ENCODE measurements around the gene CDKN2B.

CDKN2B gene

DNA sequence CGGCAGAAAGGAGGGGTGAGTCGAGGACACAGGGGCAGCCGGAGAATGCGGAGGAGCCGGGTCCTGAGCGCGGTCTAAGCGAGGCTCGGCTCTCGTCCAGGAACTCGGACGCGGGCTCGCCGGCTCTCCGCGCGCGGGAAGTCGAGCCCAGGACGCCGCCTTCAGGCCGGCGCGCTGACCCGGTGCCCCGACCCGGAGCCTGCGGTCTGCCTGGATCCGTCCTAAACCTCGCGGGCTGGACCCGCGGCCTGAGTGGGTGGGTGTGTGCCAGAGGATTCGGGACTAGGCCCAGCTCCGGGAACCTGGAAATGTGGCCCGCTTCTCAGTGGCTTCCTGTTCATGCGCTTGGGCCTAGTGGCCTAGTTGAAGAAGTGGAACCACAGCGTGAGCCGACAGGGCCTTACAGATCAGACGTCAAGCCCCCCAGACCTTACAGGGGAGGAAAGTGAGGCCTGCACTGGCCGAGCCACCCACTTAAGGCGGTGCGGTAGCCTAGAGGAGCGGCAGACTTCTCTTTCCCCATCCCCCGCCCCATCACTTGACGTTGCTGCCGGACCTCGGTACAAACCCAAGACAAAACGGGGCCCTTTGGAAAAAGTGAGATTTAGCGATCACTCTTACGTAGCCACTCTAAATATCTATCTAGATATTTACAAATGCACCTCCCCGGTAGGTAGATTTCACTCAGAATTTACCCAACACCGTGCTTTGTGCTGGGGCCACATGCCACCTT is 13.3 kb downstream of the CDKN2B start:
- CTCF ChIA-PET = interaction anchor here (1.8 to 2.9 kb wide), 2 partner anchors 12 to 182 kb away, joined by 4 to 15 read pairs; partner anchors contain the start of gene CDKN2B
- no peaks in the 10 kb centered on the region for H3K36me3 ChIP-seq (ENCODE audit: control insufficient read depth in 4 of 4, insufficient read depth in 4 of 4, low read length in 3 of 4)
- H3K9me3 ChIP-seq (ENCODE audit: control extremely low read depth in 1 of 5, control insufficient read depth in 4 of 5, insufficient read depth in 2 of 5, low read depth in 1 of 5, low read length in 4 of 5) = no peaks in the 10 kb centered on the region
- 3% methylated on average over 47 of the region's 54 CpGs for WGBS (ENCODE audit: insufficient coverage)
- POLR2A ChIA-PET = no interaction called here
- H3K4me3 ChIP-seq (ENCODE audit: control insufficient read depth in 1 of 7, extremely low read depth in 1 of 7, insufficient read depth in 4 of 7, low read depth in 2 of 7, low read length in 6 of 7) = peak overlapping the region; percentile 57 to 91 (median 80)
- H3K4me1 ChIP-seq (ENCODE audit: control extremely low read depth in 1 of 4, control insufficient read depth in 4 of 4, insufficient read depth in 4 of 4, low read length in 3 of 4) = peaks cover 0 to 20% (median 19%) of the 10 kb centered on the region in 4 experiments
- no peak overlapping the region for H3K27ac ChIP-seq (ENCODE audit: insufficient read depth in 1 of 2, low read depth in 1 of 2, low read length in 2 of 2, poor library complexity in 1 of 2, severe bottlenecking in 2 of 2)
- H3K27me3 ChIP-seq (replicated peaks in 2 of 5; ENCODE audit: control insufficient read depth in 4 of 5, insufficient read depth in 5 of 5, low read length in 4 of 5) = peaks cover 25 to 86% (median 57%) of the 10 kb centered on the region in 5 experiments
- peak in 2 of 3 donors; percentile 46 to 51 for DNase-seq

DNA sequence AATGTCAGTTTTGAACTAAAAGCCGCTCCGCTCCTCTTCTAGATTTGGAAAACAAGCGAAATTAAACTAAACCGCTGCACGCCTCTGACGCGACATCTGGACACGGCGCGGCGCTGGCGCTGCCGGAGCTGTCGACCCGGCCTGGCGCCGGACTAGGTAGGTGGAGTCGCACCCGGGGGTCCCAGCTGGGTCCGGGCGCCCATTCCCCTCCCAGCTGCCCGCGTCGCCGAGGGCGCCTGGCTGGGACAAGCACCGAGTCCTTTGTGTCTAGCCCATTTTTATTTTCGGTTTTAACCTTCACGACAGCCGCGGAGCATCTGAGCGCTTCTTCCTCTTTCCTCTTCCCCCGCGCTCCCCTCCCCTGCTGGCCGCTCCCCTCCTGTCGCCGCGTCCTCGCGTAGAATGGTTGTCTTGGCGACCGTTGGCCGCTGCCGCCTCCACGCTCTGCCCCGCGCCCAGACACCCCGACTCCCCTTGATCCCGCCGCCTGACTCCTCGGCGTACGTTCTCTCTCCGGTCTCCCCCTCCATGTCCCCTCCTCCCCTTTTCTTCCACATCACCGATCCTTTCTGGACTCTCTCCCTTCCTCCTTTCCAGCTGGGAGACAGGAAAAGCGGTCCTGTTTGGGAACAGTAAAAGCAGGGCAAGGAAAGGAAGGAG is 14.0 kb downstream of the CDKN2B start:
- POLR2A ChIA-PET = no interaction called here
- Histone ChIP-seq H3K4me3 (ENCODE audit: control insufficient read depth in 1 of 7, extremely low read depth in 1 of 7, insufficient read depth in 4 of 7, low read depth in 2 of 7, low read length in 6 of 7) (peak overlapping the region; percentile 57 to 91 (median 80)), H3K36me3 (ENCODE audit: control insufficient read depth in 4 of 4, insufficient read depth in 4 of 4, low read length in 3 of 4) (no peaks in the 10 kb centered on the region), H3K9me3 (ENCODE audit: control extremely low read depth in 1 of 5, control insufficient read depth in 4 of 5, insufficient read depth in 2 of 5, low read depth in 1 of 5, low read length in 4 of 5) (peaks cover 0 to 1% (median 0%) of the 10 kb centered on the region in 5 experiments), H3K4me1 (ENCODE audit: control extremely low read depth in 1 of 4, control insufficient read depth in 4 of 4, insufficient read depth in 4 of 4, low read length in 3 of 4) (peaks cover 0 to 20% (median 19%) of the 10 kb centered on the region in 4 experiments), H3K27me3 (replicated peaks in 2 of 5; ENCODE audit: control insufficient read depth in 4 of 5, insufficient read depth in 5 of 5, low read length in 4 of 5) (peaks cover 25 to 86% (median 56%) of the 10 kb centered on the region in 5 experiments), H3K27ac (ENCODE audit: insufficient read depth in 1 of 2, low read depth in 1 of 2, low read length in 2 of 2, poor library complexity in 1 of 2, severe bottlenecking in 2 of 2) (no peak overlapping the region)
- CTCF ChIA-PET = interaction anchor here (1.5 to 1.8 kb wide), 2 partner anchors 124 to 181 kb away, joined by 3 to 4 read pairs; no protein-coding TSS in a partner anchor
- WGBS (ENCODE audit: insufficient coverage) = under 1% methylated on average over 54 of the region's 56 CpGs
- DNase-seq = peak; percentile 85 to 95 (median 94)

DNA sequence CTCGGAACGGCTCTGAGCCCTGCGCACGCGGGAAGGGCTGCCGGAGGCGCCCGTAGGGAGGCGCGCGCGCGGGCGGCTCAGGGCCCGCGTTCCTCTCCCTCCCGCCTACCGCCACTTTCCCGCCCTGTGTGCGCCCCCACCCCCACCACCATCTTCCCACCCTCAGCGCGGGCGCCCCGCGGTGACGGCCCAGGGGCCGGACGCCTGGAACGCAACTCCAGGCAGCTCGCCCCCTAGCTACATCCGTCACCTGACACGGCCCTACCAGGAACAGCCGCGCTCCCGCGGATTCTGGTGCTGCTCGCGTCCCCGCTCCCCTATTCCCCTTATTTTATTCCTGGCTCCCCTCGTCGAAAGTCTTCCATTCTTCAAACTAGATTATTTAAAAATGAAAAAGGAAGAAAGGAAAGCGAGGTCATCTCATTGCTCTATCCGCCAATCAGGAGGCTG is 14.5 kb downstream of the CDKN2B start, which contains the start of gene CDKN2B-AS1:
TSS of gene CDKN2B-AS1 (plus strand) at position 236 of the 450 bp plus-strand sequence.
- Histone ChIP-seq H3K9me3 (ENCODE audit: control extremely low read depth in 1 of 5, control insufficient read depth in 4 of 5, insufficient read depth in 2 of 5, low read depth in 1 of 5, low read length in 4 of 5) (peaks cover 0 to 5% (median 4%) of the 10 kb centered on the region in 5 experiments), H3K27ac (ENCODE audit: insufficient read depth in 1 of 2, low read depth in 1 of 2, low read length in 2 of 2, poor library complexity in 1 of 2, severe bottlenecking in 2 of 2) (no peak within 1 kb of the TSS), H3K4me1 (ENCODE audit: control extremely low read depth in 1 of 4, control insufficient read depth in 4 of 4, insufficient read depth in 4 of 4, low read length in 3 of 4) (peaks cover 0 to 20% (median 19%) of the 10 kb centered on the region in 4 experiments), H3K4me3 (ENCODE audit: control insufficient read depth in 1 of 7, extremely low read depth in 1 of 7, insufficient read depth in 4 of 7, low read depth in 2 of 7, low read length in 6 of 7) (peak within 1 kb of the TSS; percentile 57 to 91 (median 80)), H3K27me3 (replicated peaks in 2 of 5; ENCODE audit: control insufficient read depth in 4 of 5, insufficient read depth in 5 of 5, low read length in 4 of 5) (peaks cover 27 to 86% (median 59%) of the 10 kb centered on the region in 5 experiments), H3K36me3 (ENCODE audit: control insufficient read depth in 4 of 4, insufficient read depth in 4 of 4, low read length in 3 of 4) (no peaks in the 10 kb centered on the region)
- ChIA-PET CTCF (interaction anchor here (0.9 to 3.1 kb wide), 4 partner anchors 25 to 180 kb away, joined by 3 to 10 read pairs (median 4); no protein-coding TSS in a partner anchor), POLR2A (no interaction called here)
- 0% methylated on average over 3 of the region's 43 CpGs for WGBS (ENCODE audit: insufficient coverage)
- no peak for DNase-seq

DNA sequence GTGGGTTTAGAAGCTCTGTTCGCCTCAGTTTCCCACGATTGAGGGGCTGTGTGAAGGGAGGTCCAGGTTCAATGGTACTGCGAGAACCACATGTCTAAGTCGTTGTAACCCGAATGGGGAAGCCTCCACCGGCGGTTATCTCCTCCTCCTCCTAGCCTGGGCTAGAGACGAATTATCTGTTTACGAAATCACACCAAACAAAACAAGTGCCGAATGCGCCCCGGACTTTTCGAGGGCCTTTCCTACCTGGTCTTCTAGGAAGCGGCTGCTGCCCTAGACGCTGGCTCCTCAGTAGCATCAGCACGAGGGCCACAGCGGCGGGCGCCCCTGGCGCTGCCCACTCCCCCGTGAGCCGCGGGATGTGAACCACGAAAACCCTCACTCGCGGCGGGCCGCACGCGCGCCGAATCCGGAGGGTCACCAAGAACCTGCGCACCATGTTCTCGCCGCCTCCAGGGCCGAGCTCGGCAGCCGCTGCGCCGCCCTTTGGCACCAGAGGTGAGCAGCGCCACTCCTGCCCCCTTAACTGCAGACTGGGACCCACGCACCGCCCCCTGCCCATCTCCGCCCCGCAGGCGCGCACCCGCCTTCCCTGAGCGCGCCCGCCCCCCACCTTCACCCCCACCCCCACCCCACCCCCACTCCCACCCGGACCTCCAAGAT is 15.1 kb downstream of the CDKN2B start, which contains the start of gene CDKN2A:
TSS of gene CDKN2A (minus strand) at position 500 of the 663 bp plus-strand sequence.
- POLR2A ChIA-PET = no interaction called here
- peaks cover 0 to 20% (median 19%) of the 10 kb centered on the region in 4 experiments for H3K4me1 ChIP-seq (ENCODE audit: control extremely low read depth in 1 of 4, control insufficient read depth in 4 of 4, insufficient read depth in 4 of 4, low read length in 3 of 4)
- H3K4me3 ChIP-seq (ENCODE audit: control insufficient read depth in 1 of 7, extremely low read depth in 1 of 7, insufficient read depth in 4 of 7, low read depth in 2 of 7, low read length in 6 of 7) = peak within 1 kb of the TSS; percentile 57 to 91 (median 80)
- H3K27me3 ChIP-seq (replicated peaks in 2 of 5; ENCODE audit: control insufficient read depth in 4 of 5, insufficient read depth in 5 of 5, low read length in 4 of 5) = peaks cover 31 to 87% (median 63%) of the 10 kb centered on the region in 5 experiments
- 3% methylated on average over 26 of the region's 53 CpGs for WGBS (ENCODE audit: insufficient coverage)
- CTCF ChIA-PET = interaction anchor here (0.9 to 3.1 kb wide), 4 partner anchors 25 to 180 kb away, joined by 3 to 10 read pairs (median 4); no protein-coding TSS in a partner anchor
- no peaks in the 10 kb centered on the region for H3K36me3 ChIP-seq (ENCODE audit: control insufficient read depth in 4 of 4, insufficient read depth in 4 of 4, low read length in 3 of 4)
- no peak within 1 kb of the TSS for H3K27ac ChIP-seq (ENCODE audit: insufficient read depth in 1 of 2, low read depth in 1 of 2, low read length in 2 of 2, poor library complexity in 1 of 2, severe bottlenecking in 2 of 2)
- no peak for DNase-seq
- peaks cover 0 to 8% (median 6%) of the 10 kb centered on the region in 5 experiments for H3K9me3 ChIP-seq (ENCODE audit: control extremely low read depth in 1 of 5, control insufficient read depth in 4 of 5, insufficient read depth in 2 of 5, low read depth in 1 of 5, low read length in 4 of 5)

DNA sequence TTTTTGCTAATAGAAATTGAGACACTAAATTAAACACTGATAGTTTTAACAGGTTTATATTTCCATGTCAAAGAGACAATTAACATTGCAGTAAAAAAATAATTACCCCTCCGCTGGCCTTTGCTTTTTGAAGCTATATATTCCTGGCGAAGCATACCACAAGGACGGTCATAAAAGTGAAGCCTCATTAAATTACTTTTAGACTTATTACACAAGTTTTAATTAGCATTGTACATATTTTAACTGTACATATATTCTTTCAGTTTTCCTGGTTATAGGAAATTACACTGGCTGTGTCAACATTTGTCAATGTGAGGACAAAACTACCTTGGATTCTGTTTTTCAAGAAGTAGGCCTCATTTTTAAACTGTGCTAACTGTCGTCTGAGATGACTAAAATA is 16.1 kb downstream of the CDKN2B start:
- no peak overlapping the region for H3K27ac ChIP-seq (ENCODE audit: insufficient read depth in 1 of 2, low read depth in 1 of 2, low read length in 2 of 2, poor library complexity in 1 of 2, severe bottlenecking in 2 of 2)
- CTCF ChIA-PET = interaction anchor here (0.8 to 3.1 kb wide), 2 partner anchors 18 to 24 kb away, joined by 6 to 10 read pairs; no protein-coding TSS in a partner anchor

DNA sequence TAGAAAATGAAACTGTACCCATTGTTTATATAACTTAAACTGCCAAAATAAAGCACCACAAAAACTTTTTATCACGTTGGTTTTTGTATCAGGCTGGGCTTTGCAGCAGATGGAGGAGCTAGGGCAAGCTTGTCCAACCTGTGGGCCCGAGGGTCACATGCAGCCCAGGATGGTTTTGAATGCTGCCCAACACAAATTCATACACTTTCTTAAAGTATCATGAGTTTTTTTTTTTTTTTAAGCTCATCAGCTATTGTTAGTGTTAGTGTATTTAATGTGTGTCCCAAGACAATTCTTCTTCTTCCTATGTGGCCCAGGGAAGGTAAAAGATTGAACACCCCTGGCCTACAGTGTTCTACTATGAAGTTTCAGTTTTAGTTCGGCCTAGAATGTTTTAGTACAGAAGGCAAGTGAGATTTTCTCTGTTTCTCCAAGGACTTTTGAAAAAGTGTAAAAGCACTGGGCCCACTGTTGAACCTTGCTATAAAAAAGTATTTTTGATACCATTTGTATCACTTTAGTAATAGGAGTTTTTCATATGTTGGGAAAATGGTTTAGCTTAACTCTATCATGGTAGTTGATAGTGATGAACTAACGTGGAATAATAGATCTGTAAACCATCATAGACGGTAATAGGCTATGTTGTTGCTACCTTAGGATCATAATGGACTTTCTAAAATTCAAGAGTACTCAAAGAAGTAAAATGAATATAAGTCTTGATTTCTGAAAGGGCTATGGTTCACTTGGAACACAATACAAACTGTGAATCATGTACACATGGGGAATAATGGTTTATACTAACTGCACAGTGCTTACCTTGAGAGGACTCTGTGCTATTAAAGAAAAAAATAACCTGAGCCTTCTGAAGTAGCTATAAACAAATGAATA is 17.8 kb downstream of the CDKN2B start:
- Histone ChIP-seq H3K36me3 (ENCODE audit: control insufficient read depth in 4 of 4, insufficient read depth in 4 of 4, low read length in 3 of 4) (no peaks in the 10 kb centered on the region), H3K4me1 (ENCODE audit: control extremely low read depth in 1 of 4, control insufficient read depth in 4 of 4, insufficient read depth in 4 of 4, low read length in 3 of 4) (peaks cover 0 to 20% (median 19%) of the 10 kb centered on the region in 4 experiments), H3K4me3 (ENCODE audit: control insufficient read depth in 1 of 7, extremely low read depth in 1 of 7, insufficient read depth in 4 of 7, low read depth in 2 of 7, low read length in 6 of 7) (no peak overlapping the region), H3K9me3 (ENCODE audit: control extremely low read depth in 1 of 5, control insufficient read depth in 4 of 5, insufficient read depth in 2 of 5, low read depth in 1 of 5, low read length in 4 of 5) (peaks cover 1 to 8% (median 6%) of the 10 kb centered on the region in 5 experiments), H3K27ac (ENCODE audit: insufficient read depth in 1 of 2, low read depth in 1 of 2, low read length in 2 of 2, poor library complexity in 1 of 2, severe bottlenecking in 2 of 2) (no peak overlapping the region), H3K27me3 (replicated peaks in 2 of 5; ENCODE audit: control insufficient read depth in 4 of 5, insufficient read depth in 5 of 5, low read length in 4 of 5) (peaks cover 23 to 87% (median 51%) of the 10 kb centered on the region in 5 experiments)
- POLR2A ChIA-PET = no interaction called here
- CTCF ChIA-PET = interaction anchor here (0.9 to 3.1 kb wide), 3 partner anchors 20 to 56 kb away, joined by 3 to 10 read pairs (median 3); no protein-coding TSS in a partner anchor
- WGBS (ENCODE audit: insufficient coverage) = 40% methylated on average over 2 of the region's 5 CpGs
- no peak for DNase-seq

More for the DNA sequence above, 16.1 kb downstream of the CDKN2B start:
- Histone ChIP-seq H3K9me3 (ENCODE audit: control extremely low read depth in 1 of 5, control insufficient read depth in 4 of 5, insufficient read depth in 2 of 5, low read depth in 1 of 5, low read length in 4 of 5) (peaks cover 1 to 8% (median 6%) of the 10 kb centered on the region in 5 experiments), H3K4me1 (ENCODE audit: control extremely low read depth in 1 of 4, control insufficient read depth in 4 of 4, insufficient read depth in 4 of 4, low read length in 3 of 4) (peaks cover 0 to 20% (median 19%) of the 10 kb centered on the region in 4 experiments), H3K4me3 (ENCODE audit: control insufficient read depth in 1 of 7, extremely low read depth in 1 of 7, insufficient read depth in 4 of 7, low read depth in 2 of 7, low read length in 6 of 7) (no peak overlapping the region), H3K27me3 (replicated peaks in 2 of 5; ENCODE audit: control insufficient read depth in 4 of 5, insufficient read depth in 5 of 5, low read length in 4 of 5) (peaks cover 31 to 88% (median 61%) of the 10 kb centered on the region in 5 experiments), H3K36me3 (ENCODE audit: control insufficient read depth in 4 of 4, insufficient read depth in 4 of 4, low read length in 3 of 4) (no peaks in the 10 kb centered on the region)
- no peak for DNase-seq
- WGBS (ENCODE audit: insufficient coverage) = 44% methylated on average over 1 of the region's 4 CpGs
- POLR2A ChIA-PET = no interaction called here
